ENCODE data around the gene KRTAP5-7. TPM values are rescaled to one million over a fixed set of nuclear protein-coding genes. Genes with fewer than 3 reads are reported as not detected.

KRTAP5-7 gene
- total and polyA plus RNA-seq, 2 donors (not counting 3 experiments of a cell fraction or from before 2014, with no cell fraction given): 0.07 TPM; not detected in 1

DNA sequence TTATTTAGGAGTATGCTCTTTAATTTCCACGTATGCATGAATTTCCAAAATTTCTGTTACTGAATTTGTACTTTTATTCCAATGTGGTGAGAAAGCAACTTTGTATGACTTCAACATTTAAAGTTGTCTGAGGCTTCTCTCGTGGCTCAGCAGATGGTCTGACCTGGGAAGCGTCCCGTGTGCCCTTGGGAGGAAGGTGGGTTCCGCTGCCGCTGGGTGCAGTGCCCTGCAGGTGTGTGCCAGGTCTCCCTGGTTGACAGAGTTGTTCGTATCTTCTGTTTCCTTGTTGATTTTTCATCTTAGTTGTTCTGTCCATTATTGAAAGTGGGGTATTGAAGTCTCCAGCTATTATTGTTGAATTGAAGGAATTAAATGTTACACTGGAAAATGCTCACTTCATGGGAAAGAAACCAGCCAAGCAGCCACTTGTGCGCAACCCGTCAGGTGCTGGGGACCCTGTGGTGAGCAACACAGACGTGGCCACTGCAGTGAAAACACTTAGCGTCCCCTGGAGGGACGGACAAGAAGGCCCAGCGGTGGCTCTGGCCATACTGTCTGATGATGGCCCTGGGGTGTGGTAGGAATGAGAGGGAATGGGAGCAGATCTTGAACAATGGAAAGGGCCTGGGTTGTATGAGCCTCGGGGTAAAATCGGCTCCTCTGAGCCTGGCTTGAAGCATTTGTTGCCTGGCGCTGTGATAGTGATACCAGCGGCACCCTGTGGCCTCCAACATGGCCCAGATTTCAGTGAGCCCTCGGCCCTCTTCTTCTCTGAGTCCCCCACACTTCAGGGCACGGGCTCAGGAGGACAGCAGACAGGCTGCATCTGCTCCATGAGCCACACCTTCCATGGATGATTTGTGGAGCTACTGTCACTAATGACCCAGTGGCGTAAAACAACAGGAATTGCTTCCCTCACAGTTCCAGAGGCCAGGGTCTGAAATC is 31.5 kb upstream of the KRTAP5-7 start:
- no peaks in the 10 kb centered on the region for H3K27me3 ChIP-seq (ENCODE audit: control insufficient read depth in 2 of 2, insufficient read depth in 2 of 2, low read length in 2 of 2)
- no peaks in the 10 kb centered on the region for H4K20me1 ChIP-seq (replicated peaks; ENCODE audit: control insufficient read depth, extremely low read depth, insufficient read depth, low read length)
- DNase-seq (ENCODE audit: low read depth, low spot score) (no peak), FAIRE-seq (no peak)
- no peak overlapping the region for H3K27ac ChIP-seq (ENCODE audit: insufficient read depth, low read depth, low read length)
- TF ChIP-seq EZH2 (IDR thresholded peaks at IDR 0.05; ENCODE audit: borderline replicate concordance, low read depth, low read length, severe bottlenecking) (no peak), JUN (IDR thresholded peaks at IDR 0.05; ENCODE audit: borderline replicate concordance, insufficient read depth, insufficient read length, low read depth) (no peak), FOS (IDR thresholded peaks at IDR 0.05; ENCODE audit: borderline replicate concordance, insufficient read depth, low read length) (no peak), POLR2A (IDR thresholded peaks at IDR 0.05; ENCODE audit: low read depth, low read length) (no peak), MYC (IDR thresholded peaks at IDR 0.05; ENCODE audit: low read depth, low read length) (no peak), GATA2 (IDR thresholded peaks at IDR 0.05; ENCODE audit: insufficient read depth, insufficient read length, low read depth, low read length) (no peak), POLR2AphosphoS5 (IDR thresholded peaks at IDR 0.05; ENCODE audit: insufficient read depth, low read depth, low read length) (no peak), MAX (IDR thresholded peaks at IDR 0.05; ENCODE audit: insufficient read depth, insufficient read length) (no peak)
- TF ChIP-seq, protein P1, sequence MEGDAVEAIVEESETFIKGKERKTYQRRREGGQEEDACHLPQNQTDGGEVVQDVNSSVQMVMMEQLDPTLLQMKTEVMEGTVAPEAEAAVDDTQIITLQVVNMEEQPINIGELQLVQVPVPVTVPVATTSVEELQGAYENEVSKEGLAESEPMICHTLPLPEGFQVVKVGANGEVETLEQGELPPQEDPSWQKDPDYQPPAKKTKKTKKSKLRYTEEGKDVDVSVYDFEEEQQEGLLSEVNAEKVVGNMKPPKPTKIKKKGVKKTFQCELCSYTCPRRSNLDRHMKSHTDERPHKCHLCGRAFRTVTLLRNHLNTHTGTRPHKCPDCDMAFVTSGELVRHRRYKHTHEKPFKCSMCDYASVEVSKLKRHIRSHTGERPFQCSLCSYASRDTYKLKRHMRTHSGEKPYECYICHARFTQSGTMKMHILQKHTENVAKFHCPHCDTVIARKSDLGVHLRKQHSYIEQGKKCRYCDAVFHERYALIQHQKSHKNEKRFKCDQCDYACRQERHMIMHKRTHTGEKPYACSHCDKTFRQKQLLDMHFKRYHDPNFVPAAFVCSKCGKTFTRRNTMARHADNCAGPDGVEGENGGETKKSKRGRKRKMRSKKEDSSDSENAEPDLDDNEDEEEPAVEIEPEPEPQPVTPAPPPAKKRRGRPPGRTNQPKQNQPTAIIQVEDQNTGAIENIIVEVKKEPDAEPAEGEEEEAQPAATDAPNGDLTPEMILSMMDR (IDR thresholded peaks at IDR 0.05; ENCODE audit: extremely low read depth in 1 of 2, insufficient read depth in 1 of 2, low read depth in 1 of 2, low read length in 2 of 2): no peak
- POLR2A ChIA-PET: no interaction called here
- H3K9me3 ChIP-seq (replicated peaks; ENCODE audit: control insufficient read depth, insufficient read depth, low read length): no peaks in the 10 kb centered on the region
- intact Hi-C loops (cut with micrococcal nuclease) (no loop called here), dilution Hi-C loops (cut with MboI; ENCODE audit: extremely low pct_ligation_motif_present, low sequenced_read_pairs) (no loop called here)
- CTCF ChIA-PET: interaction anchor here (1.1 to 2.8 kb wide), 2 partner anchors 12 to 68 kb away, joined by 3 to 11 read pairs; no protein-coding TSS in a partner anchor
- BruUV-seq (replicated peaks): no TSS peak
- H3K9me1 ChIP-seq (replicated peaks; ENCODE audit: control insufficient read depth, extremely low read depth, insufficient read depth, low read length): no peaks in the 10 kb centered on the region
- no peak overlapping the region for H3K9ac ChIP-seq (replicated peaks; ENCODE audit: extremely low read depth, insufficient read depth, low read length)
- no peaks in the 10 kb centered on the region for H3K4me1 ChIP-seq (ENCODE audit: control insufficient read depth, extremely low read depth, insufficient read depth, low read length)
- H3K4me2 ChIP-seq (ENCODE audit: insufficient read depth, low read length): no peak overlapping the region
- no peak overlapping the region for H3K4me3 ChIP-seq (replicated peaks in 1 of 3; ENCODE audit: insufficient read depth in 1 of 3, low read depth in 1 of 3, low read length in 3 of 3)
- no peak overlapping the region for H2AFZ ChIP-seq (ENCODE audit: low read depth, low read length)
- H3K79me2 ChIP-seq (ENCODE audit: control insufficient read depth, insufficient read depth, low read length): no peaks in the 10 kb centered on the region
- H3K36me3 ChIP-seq (ENCODE audit: control insufficient read depth in 2 of 2, extremely low read depth in 1 of 2, insufficient read depth in 2 of 2, low read length in 2 of 2): peaks cover 12 to 36% of the 10 kb centered on the region in 2 experiments

Measured in endothelial cell of umbilical vein (primary cell).